Endometrial microvascular endothelial cells (primary cell): ENCODE measurements around the gene PCARE. TPM values are rescaled to one million over a fixed set of nuclear protein-coding genes. Genes with fewer than 3 reads are reported as not detected.
"Not testable (repeated sequence)": the region's sequence is repeated elsewhere in the genome, so short reads cannot be mapped to it uniquely, and the experiment has no call there.

ENCODE experiments used
- in situ Hi-C: cut with HindIII; loops from 2 replicates; pipeline ENCODE4 v1.10.0; 2017; ENCODE audit warnings: low sequenced_read_pairs, low pct_unique_long_range_greater_than_20kb; ENCODE audit errors: inconsistent ontology term
- total RNA-seq: library from RNA; depleted of rRNA; stranded (reverse); fragments of >200 nt; gene quantifications from one replicate; pipeline ENCODE4 v1.2.3, GENCODE V29; 2015; ENCODE audit errors: inconsistent ontology term

The PCARE gene
- total RNA-seq = not detected

DNA sequence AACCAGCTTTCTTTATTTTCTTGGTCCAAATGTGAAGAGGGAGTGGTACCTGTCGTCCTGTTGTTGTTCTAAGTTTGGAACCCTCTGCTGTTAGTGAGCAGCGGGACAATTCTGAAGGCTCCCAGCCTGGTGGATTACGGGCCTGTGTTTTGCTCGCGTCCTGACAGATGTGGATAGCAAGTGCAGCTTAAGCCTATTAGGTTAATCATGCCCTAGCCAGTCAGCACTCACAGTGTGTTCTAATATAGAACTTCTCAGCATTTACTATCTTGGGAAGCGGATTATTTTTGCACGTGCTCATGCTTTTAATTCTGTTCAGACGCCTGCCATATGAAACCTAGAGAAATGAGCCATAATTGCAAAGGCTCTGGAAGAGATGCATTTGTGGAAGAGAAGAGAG is at the start of gene PCARE:
TSS of gene PCARE (minus strand) at position 113 of the 400 bp plus-strand sequence. CDS start 262 bp downstream, outside the sequence.
- in situ Hi-C loops = no loop called here

GRCh38 chr2:29123617-29124349 is 49.5 kb upstream of the PCARE start:
- in situ Hi-C loops = no loop called here

DNA sequence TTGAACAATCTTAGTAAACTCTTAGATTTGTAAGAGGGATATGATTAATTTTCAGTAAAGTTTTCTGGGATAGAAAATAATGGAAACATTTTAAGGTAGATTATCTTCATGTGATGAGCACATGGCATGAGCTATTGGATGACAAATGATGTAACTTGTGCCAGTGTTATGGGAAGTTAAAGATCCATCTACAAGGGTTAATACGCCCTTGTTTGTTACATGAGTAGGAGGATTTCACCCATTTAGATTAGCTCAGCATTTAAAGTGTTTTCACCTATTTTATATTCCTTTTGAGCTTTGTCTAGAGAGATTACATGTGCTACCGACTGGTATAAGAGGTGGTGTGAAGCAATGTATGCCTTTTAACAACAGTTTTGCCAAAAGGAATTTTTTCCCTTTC is 46.5 kb upstream of the PCARE start:
- in situ Hi-C loops = no loop called here

DNA sequence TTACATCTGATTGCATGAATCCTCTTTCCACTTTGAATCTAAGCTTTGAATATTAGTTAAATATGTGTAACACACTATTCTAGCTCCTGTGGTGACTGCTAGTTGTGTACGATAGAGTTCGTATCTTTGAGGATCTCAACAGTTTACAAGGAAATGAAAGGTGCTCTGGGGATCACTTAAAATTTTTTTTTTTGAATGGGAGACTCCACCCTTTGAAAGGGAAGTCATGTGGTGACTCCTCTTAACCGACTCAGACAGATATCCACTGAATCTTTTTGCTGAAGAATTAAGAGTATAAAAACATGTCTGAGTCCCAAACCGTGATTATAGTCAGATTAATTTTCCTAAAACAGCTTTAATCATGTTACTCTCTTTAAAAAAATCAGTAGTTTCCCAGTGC is 44.9 kb upstream of the PCARE start:
- in situ Hi-C loops = no loop called here

GRCh38 chr2:29117636-29118303 is 43.4 kb upstream of the PCARE start:
- in situ Hi-C loops = no loop called here

DNA sequence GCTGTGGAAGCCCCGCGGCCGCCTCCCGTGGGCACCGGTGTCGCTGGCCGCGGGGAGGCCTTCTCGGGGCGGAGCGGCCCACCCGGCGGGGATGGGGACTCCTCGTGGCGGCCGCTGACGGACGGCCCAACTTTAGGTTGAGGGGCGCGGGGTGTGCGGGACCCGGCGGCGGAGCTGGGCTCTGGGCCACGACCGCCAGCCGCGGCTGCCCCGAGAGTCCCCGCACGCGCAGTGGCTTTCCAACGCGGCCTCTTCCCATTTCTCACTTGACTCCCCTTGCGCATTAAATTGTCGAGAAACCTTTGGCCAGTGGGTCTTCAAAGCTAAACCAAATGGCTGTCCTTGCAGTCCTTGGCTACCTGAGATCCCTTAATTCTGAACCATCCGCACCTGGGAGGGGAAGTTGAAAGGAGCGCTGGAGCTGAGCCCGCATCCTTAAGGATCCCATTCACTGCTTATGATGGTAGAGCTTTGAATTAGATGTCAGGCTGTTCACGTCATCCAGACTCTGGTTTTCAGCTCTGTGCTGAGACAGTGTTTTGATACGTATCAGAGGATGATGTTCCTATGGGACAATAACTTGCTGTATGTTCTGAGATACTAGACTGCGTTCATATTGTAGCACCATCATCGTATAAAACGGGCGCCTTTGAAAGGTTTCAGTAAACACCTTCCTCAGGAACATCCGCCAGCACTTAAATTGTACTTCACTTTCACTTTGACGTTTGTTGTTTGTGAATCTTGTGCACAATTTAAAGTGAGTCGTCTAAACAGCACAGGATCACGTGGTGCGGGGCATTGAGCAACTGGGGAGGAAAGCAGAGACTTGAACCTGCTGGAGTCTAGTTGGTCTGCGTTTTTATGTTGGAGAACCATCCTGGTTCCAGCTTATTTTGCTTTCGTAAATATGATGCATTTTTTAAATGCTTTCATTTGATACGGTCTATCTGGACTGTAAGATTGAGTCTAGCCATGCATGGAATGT is 41.8 kb upstream of the PCARE start:
- in situ Hi-C loops = no loop called here

- in situ Hi-C loops = no loop called here
Measured at GRCh38 chr2:29114946-29115609, 40.8 kb upstream of the PCARE start, which contains the start of gene CLIP4. Gene CLIP4, plus strand, starts transcription at chr2:29115415. Its CDS starts 5,974 bp downstream, at chr2:29121389.

- in situ Hi-C loops = no loop called here
Measured at GRCh38 chr2:29114586-29114945, 40.2 kb upstream of the PCARE start.

GRCh38 chr2:29113891-29114321 is 39.6 kb upstream of the PCARE start:
- in situ Hi-C loops = no loop called here

GRCh38 chr2:29113027-29113686 is 38.8 kb upstream of the PCARE start:
- in situ Hi-C loops = no loop called here

GRCh38 chr2:29112379-29112778 is 38.1 kb upstream of the PCARE start:
- in situ Hi-C loops = no loop called here

- in situ Hi-C loops = no loop called here
Measured at GRCh38 chr2:29110916-29111535, 36.7 kb upstream of the PCARE start.

GRCh38 chr2:29109246-29109645 is 34.9 kb upstream of the PCARE start:
- in situ Hi-C loops = no loop called here

- in situ Hi-C loops = no loop called here
Measured at GRCh38 chr2:29108225-29108624, 33.9 kb upstream of the PCARE start.

DNA sequence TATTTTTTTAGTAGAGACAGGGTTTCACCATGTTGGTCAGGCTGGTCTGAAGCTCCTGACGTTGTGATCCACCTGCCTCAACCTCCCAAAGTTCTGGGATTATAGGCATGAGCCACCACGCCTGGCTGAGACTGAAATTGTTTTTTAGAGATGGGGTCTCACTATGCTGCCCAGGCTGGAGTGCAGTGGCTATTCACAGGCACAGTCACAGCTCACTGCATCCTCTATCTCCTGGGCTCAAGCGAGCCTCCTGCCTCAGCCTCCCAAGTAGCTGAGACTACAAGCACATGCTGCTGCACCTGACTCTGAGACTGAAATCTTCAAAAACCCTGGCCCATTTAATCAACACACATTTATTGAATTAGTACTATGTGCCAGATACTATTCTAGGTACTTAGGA is 33.2 kb upstream of the PCARE start:
- in situ Hi-C loops = not testable (repeated sequence)

- in situ Hi-C loops = no loop called here
Measured at GRCh38 chr2:29106980-29107388, 32.7 kb upstream of the PCARE start.

GRCh38 chr2:29106256-29106655 is 31.9 kb upstream of the PCARE start:
- in situ Hi-C loops = no loop called here

DNA sequence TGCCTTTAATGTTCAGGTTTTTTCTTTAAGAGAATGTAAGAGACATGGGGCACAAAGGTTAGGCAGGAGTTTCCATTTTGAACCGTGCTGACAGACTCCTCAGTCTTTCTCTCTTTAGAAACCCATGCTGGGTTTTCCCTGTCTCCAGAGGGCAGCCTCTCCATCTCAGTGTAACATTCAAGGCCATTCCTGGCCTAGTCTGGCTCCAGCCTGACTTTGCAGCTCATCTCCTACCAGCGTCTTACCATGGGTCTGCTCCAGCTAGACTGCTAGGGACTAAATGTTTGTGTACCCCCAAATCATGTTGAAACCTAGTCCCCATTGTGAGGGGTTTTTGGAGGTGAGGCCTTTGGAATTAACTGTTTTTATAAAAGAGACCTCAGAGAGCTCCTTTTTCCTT is 31.1 kb upstream of the PCARE start:
- in situ Hi-C loops = no loop called here
